ENCODE measurements around the gene MACROD2. TPM values are rescaled to one million over a fixed set of nuclear protein-coding genes. Genes with fewer than 3 reads are reported as not detected.

Gene MACROD2
- total RNA-seq, 4 donors from 2014 or later, result 1.8 to 4.8 (median 2.9) TPM

DNA sequence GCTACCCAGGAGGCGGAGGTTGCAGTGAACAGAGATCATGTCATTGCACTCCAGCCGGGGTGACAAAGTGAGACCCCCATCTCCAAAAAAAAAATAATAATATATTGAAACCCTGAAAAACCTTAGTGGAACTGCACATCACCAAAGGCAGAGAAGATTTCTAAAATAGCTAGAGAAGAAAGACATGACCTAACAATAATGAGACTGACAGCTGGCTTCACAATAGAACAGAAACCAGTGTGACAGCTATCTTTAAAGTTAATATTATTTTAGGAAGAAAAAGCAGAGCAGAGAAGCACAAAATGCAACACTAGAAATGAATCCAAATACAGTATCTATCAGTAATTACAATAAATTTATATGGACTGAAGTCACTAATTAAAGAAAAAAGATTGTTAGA is 409.2 kb downstream of the MACROD2 start:
- WGBS, 2 donors, result 93 to 100% methylated on average over 1 to 2 of the region's 2 CpGs
- H3K4me3 ChIP-seq, result no peak overlapping the region
- no peaks in the 10 kb centered on the region for H3K36me3 ChIP-seq
- H3K27ac ChIP-seq, result no peak overlapping the region
- intact Hi-C loops (cut with DNase I), result no loop called here
- H3K9me3 ChIP-seq, result no peaks in the 10 kb centered on the region
- TF ChIP-seq POLR2A (IDR thresholded peaks at IDR 0.05), result no peak
- TF ChIP-seq, protein P1, sequence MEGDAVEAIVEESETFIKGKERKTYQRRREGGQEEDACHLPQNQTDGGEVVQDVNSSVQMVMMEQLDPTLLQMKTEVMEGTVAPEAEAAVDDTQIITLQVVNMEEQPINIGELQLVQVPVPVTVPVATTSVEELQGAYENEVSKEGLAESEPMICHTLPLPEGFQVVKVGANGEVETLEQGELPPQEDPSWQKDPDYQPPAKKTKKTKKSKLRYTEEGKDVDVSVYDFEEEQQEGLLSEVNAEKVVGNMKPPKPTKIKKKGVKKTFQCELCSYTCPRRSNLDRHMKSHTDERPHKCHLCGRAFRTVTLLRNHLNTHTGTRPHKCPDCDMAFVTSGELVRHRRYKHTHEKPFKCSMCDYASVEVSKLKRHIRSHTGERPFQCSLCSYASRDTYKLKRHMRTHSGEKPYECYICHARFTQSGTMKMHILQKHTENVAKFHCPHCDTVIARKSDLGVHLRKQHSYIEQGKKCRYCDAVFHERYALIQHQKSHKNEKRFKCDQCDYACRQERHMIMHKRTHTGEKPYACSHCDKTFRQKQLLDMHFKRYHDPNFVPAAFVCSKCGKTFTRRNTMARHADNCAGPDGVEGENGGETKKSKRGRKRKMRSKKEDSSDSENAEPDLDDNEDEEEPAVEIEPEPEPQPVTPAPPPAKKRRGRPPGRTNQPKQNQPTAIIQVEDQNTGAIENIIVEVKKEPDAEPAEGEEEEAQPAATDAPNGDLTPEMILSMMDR (IDR thresholded peaks at IDR 0.05), result no peak
- H3K27me3 ChIP-seq, result no peaks in the 10 kb centered on the region
- H3K4me1 ChIP-seq, result no peaks in the 10 kb centered on the region
- no peak for DNase-seq

DNA sequence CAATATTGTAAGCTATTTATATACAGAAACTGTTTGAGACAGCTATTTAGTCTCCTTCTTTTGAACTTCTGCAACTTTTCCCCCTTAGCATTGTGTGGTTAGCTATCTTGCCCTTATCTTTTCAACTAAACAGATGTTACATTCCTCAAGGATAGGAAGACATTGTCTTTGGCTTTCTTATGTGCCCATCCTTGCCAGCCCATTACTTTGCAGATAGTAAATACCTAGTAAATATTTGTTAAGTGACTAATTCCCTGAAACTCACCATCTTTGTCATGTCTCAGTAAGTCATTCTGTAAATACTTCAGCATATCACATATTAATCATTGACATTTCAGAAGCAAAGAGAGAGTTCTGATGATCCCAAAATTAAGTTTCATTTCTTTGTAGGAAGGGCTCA is 411.2 kb downstream of the MACROD2 start:
- Histone ChIP-seq H3K27me3 (no peaks in the 10 kb centered on the region), H3K27ac (no peak overlapping the region), H3K4me1 (no peaks in the 10 kb centered on the region), H3K9me3 (no peaks in the 10 kb centered on the region), H3K36me3 (no peaks in the 10 kb centered on the region), H3K4me3 (no peak overlapping the region)
- TF ChIP-seq, protein P1 (IDR thresholded peaks at IDR 0.05), result no peak
- no peak for TF ChIP-seq POLR2A (IDR thresholded peaks at IDR 0.05)
- intact Hi-C loops (cut with DNase I), result no loop called here
- DNase-seq, result no peak

DNA sequence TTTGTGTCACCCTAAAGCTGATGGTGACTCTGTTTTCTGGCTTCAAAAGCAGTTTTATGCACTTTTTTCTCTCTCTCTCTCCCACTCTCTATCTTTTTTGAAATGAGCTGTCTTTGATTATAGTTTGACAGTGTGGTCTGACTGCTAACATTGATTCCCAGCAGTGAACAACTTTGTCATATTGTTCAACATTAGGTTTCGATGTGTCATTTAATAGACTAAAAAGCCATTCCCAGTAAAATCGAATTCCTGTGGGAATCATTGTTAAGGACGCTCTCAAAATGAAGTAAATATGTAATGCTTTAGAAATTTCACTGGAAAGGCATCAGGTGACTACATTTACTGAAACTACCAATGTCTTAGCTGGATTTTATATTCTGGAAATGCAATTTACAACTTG is 412.0 kb downstream of the MACROD2 start:
- Histone ChIP-seq H3K9me3 (no peaks in the 10 kb centered on the region), H3K27ac (no peak overlapping the region), H3K27me3 (no peaks in the 10 kb centered on the region), H3K4me3 (no peak overlapping the region), H3K36me3 (no peaks in the 10 kb centered on the region), H3K4me1 (no peaks in the 10 kb centered on the region)
- WGBS, 2 donors, result 65 to 93% methylated on average over 3 of the region's 3 CpGs
- TF ChIP-seq, protein P1 (IDR thresholded peaks at IDR 0.05), result no peak
- TF ChIP-seq POLR2A (IDR thresholded peaks at IDR 0.05), result no peak
- no peak for DNase-seq
- intact Hi-C loops (cut with DNase I), result no loop called here

DNA sequence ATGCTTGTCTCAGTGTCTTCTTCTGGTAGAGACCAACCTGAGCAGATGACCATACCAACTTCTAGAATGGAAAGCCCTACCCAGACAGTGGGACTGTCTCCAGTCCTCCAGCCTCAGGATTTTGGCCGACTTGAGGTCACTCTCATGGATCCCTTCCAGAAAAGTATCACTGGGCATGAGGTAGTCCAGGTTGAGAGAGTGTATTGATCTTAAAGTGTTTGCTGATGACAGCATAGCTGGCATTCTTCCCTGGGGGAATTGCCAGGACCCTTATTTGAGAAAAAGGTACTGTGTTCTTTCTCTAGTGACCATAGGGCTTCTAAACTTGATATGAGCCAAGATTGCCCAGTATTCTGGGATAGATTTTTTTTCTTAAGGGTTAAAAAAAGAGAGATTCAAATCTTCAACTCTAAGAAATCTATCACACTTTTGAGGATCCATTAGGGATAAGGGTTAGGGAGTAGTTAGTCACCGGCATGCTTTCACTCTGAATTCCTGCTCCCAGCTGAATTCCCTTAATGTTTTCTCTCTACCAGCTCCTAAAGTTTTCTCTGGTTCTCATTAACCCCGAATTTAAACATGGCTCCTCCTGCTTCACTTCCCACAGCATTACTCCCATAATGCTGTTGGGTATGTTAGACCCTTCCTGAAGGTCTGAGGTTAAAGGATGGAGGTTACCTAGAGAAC is 415.7 kb downstream of the MACROD2 start:
- H3K4me3 ChIP-seq, result no peak overlapping the region
- WGBS, 2 donors, result 82 to 86% methylated on average over 3 of the region's 3 CpGs
- H3K27me3 ChIP-seq, result no peaks in the 10 kb centered on the region
- H3K9me3 ChIP-seq, result no peaks in the 10 kb centered on the region
- TF ChIP-seq, protein P1 (IDR thresholded peaks at IDR 0.05), result no peak
- no peak for TF ChIP-seq POLR2A (IDR thresholded peaks at IDR 0.05)
- no peaks in the 10 kb centered on the region for H3K36me3 ChIP-seq
- DNase-seq, result no peak
- intact Hi-C loops (cut with DNase I), result no loop called here
- no peak overlapping the region for H3K27ac ChIP-seq
- no peaks in the 10 kb centered on the region for H3K4me1 ChIP-seq

DNA sequence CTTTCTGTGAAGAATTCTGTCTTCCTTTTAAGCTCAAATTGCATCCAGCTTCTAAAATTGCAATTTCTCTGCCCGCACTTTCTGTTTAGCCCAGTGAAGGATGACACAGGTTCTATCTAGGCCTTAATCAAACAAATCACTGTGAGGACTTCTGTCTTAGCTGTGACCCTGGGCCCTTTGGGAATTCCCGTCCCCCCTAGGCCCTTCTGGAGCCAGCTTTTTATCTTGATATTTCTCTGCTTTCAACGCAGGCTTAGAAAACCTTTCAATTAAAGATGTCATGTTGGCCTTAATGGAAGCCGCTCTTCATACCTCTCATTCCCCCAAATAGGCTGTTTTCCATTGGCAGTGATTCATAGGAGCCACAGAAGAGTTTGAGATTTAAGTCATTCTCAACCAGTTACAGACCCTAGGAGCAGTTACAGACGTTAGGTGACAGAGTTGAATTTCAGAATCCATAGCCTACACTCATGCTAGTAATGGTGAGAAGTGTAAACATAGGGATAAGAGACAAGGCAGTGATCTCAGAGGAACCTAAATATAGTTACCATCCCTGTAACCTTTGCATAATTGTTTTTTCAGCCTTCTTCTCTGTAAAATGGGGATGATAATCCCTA is 416.9 kb downstream of the MACROD2 start:
- intact Hi-C loops (cut with DNase I), result no loop called here
- no peak overlapping the region for H3K4me3 ChIP-seq
- TF ChIP-seq POLR2A (IDR thresholded peaks at IDR 0.05), result no peak
- TF ChIP-seq, protein P1 (IDR thresholded peaks at IDR 0.05), result no peak
- no peak overlapping the region for H3K27ac ChIP-seq
- H3K27me3 ChIP-seq, result no peaks in the 10 kb centered on the region
- no peak for DNase-seq
- WGBS, 2 donors, result 78 to 81% methylated on average over 5 of the region's 5 CpGs
- no peaks in the 10 kb centered on the region for H3K9me3 ChIP-seq
- no peaks in the 10 kb centered on the region for H3K4me1 ChIP-seq
- no peaks in the 10 kb centered on the region for H3K36me3 ChIP-seq
